Measurements from ENCODE around the gene ARRB1. TPM values are rescaled to one million over a fixed set of nuclear protein-coding genes. Genes with fewer than 3 reads are reported as not detected.

The ARRB1 gene
- total and polyA plus RNA-seq, 10 donors, result 11.6 to 139 (median 78.1) TPM

GRCh38 chr11:75342231-75342918, 9.1 kb downstream of the ARRB1 start:
- no peak for TF ChIP-seq POLR2A (IDR thresholded peaks at IDR 0.05)
- TF ChIP-seq POLR2AphosphoS5 (IDR thresholded peaks at IDR 0.05), result no peak
- no peak for TF ChIP-seq CTCF (IDR thresholded peaks at IDR 0.05 in 8 of 11, conservative IDR thresholded peaks at IDR 0.05 in 3 of 11)
- intact Hi-C loops (cut with DNase I; ENCODE audit: low total_unique reads), result no loop called here
- H3K27me3 ChIP-seq (replicated peaks in 1 of 7), result no peaks in the 10 kb centered on the region
- 64 to 83% (median 77%) methylated on average over 15 of the region's 15 CpGs for WGBS, 5 donors
- H3K36me3 ChIP-seq, result peaks cover 0 to 4% (median 0%) of the 10 kb centered on the region in 6 donors
- H3K4me1 ChIP-seq, result peaks cover 81 to 100% (median 100%) of the 10 kb centered on the region in 6 donors
- H3K27ac ChIP-seq, result peak overlapping the region; percentile 48 to 96 (median 85)
- no peak overlapping the region for H3K4me3 ChIP-seq
- no peak for DNase-seq
- H3K9me3 ChIP-seq, result no peaks in the 10 kb centered on the region

GRCh38 chr11:75341612-75342011, 9.8 kb downstream of the ARRB1 start:
- Histone ChIP-seq H3K36me3 (peaks cover 0 to 4% (median 0%) of the 10 kb centered on the region in 6 donors), H3K27ac (peak overlapping the region; percentile 55 to 96 (median 85)), H3K9me3 (no peaks in the 10 kb centered on the region), H3K4me3 (peak overlapping the region in 1 of 8 donors; percentile 37), H3K4me1 (peaks cover 86 to 100% (median 100%) of the 10 kb centered on the region in 6 donors), H3K27me3 (replicated peaks in 1 of 7) (no peaks in the 10 kb centered on the region)
- TF ChIP-seq POLR2A (IDR thresholded peaks at IDR 0.05) (no peak), CTCF (IDR thresholded peaks at IDR 0.05 in 8 of 11, conservative IDR thresholded peaks at IDR 0.05 in 3 of 11) (no peak), POLR2AphosphoS5 (IDR thresholded peaks at IDR 0.05) (no peak)
- intact Hi-C loops (cut with DNase I; ENCODE audit: low total_unique reads), result no loop called here
- 39 to 67% (median 42%) methylated on average over 4 to 5 of the region's 5 CpGs for WGBS, 5 donors
- DNase-seq, result no peak

- 25 to 40% (median 30%) methylated on average over 11 to 14 of the region's 14 CpGs for WGBS, 5 donors
- intact Hi-C loops (cut with DNase I; ENCODE audit: low total_unique reads), result no loop called here
Measured at GRCh38 chr11:75339685-75340409, 11.6 kb downstream of the ARRB1 start.

More at GRCh38 chr11:75339685-75340409, 11.6 kb downstream of the ARRB1 start:
- peak overlapping the region; percentile 55 to 96 (median 85) for H3K27ac ChIP-seq
- no peak for DNase-seq
- no peaks in the 10 kb centered on the region for H3K27me3 ChIP-seq (replicated peaks in 1 of 7)
- H3K4me1 ChIP-seq, result peaks cover 80 to 100% (median 99%) of the 10 kb centered on the region in 6 donors
- TF ChIP-seq CTCF (IDR thresholded peaks at IDR 0.05 in 8 of 11, conservative IDR thresholded peaks at IDR 0.05 in 3 of 11) (peak in 1 of 11 experiments; percentile 2), POLR2A (IDR thresholded peaks at IDR 0.05) (no peak)
- H3K4me3 ChIP-seq, result peak overlapping the region in 1 of 8 donors; percentile 37
- H3K9me3 ChIP-seq, result no peaks in the 10 kb centered on the region
- peaks cover 0 to 5% (median 0%) of the 10 kb centered on the region in 6 donors for H3K36me3 ChIP-seq

Measured in spleen (tissue), 11 donors.